GM12801 (cell line): ENCODE data around the gene ZNF275.

Source experiments
- CTCF ChIP-seq: IDR thresholded peaks from one replicate; pipeline ENCODE4 v1.5.1; 2011; ENCODE audit warnings: control low read depth; ENCODE audit not compliant: insufficient read length; ENCODE audit errors: extremely low read depth

The ZNF275 gene

GRCh38 chrX:153397256-153397960 lies 63.5 kb downstream of the ZNF275 start:
- no peak for TF ChIP-seq CTCF

- no peak for TF ChIP-seq CTCF
Observed at GRCh38 chrX:153398275-153398960, 64.5 kb downstream of the ZNF275 start.

GRCh38 chrX:153400146-153401132 lies 66.5 kb downstream of the ZNF275 start:
- TF ChIP-seq CTCF: no peak

GRCh38 chrX:153401133-153401764 lies 67.3 kb downstream of the ZNF275 start, which contains the start of gene PNMA6E:
PNMA6E (minus strand) TSS chrX:153401350; CDS start chrX:153398849, 2,501 bp downstream.
- no peak for TF ChIP-seq CTCF
